HEK293 (cell line): ENCODE data around the gene NECTIN4.

Experiments
- CTCF ChIA-PET: fragments of 350-600 bp; formaldehyde crosslinking; extraction: SDS; loops from one replicate; lab custom pipeline; 2021; ENCODE audit warnings: antibody characterized with exemption; lab: Yijun Ruan, JAX
- POLR2A ChIA-PET: fragments of 300-600 bp; formaldehyde crosslinking; extraction: SDS; loops from one replicate; lab custom pipeline; 2020; ENCODE audit warnings: antibody characterized with exemption, inconsistent platforms; lab: Yijun Ruan, JAX
- H3K27ac ChIP-seq: fragments of 200-500 bp; sonication (Bioruptor generic); 2 replicates; pipeline ENCODE4 v1.5.1; 2014; ENCODE audit warnings: low read depth, low read length, control low read depth, inconsistent platforms; ENCODE audit errors: extremely low read depth
- H3K36me3 ChIP-seq, 2 experiments: fragments of 200-500 bp in 1 of 2; sonication (Bioruptor generic) in 1 of 2; 1 replicate in 1 of 2; 2 replicates in 1 of 2; pipeline ENCODE4 v1.5.1; 2014 to 2017; ENCODE audit warnings: inconsistent platforms in 2 of 2, low read length in 2 of 2; ENCODE audit not compliant: control insufficient read depth in 2 of 2, insufficient read depth in 1 of 2
- H3K4me1 ChIP-seq: fragments of 200-500 bp; sonication (Bioruptor generic); 2 replicates; pipeline ENCODE4 v1.5.1; 2014; ENCODE audit warnings: mild to moderate bottlenecking, low read length, inconsistent platforms; ENCODE audit not compliant: control insufficient read depth, insufficient read depth
- H3K4me3 ChIP-seq: 2 replicates; pipeline ENCODE4 v1.5.1; 2011; ENCODE audit warnings: low read depth, mild to moderate bottlenecking, control low read depth, low read length, moderate library complexity
- H3K9me3 ChIP-seq: fragments of 200-500 bp; sonication (Bioruptor generic); 2 replicates; pipeline ENCODE4 v1.5.1; 2014; ENCODE audit warnings: low read depth, low read length, inconsistent platforms; ENCODE audit not compliant: control insufficient read depth, insufficient read depth
- EGR2 ChIP-seq: fragments of 450-650 bp; formaldehyde crosslinking; IDR thresholded peaks from 2 replicates; pipeline ENCODE4 v1.5.1; 2016; ENCODE audit warnings: low read depth, missing biosample characterization, missing genetic modification characterization
- HOXC10 ChIP-seq: sonication (generic); formaldehyde crosslinking; IDR thresholded peaks from 2 replicates; pipeline ENCODE4 v1.8.1; 2023; ENCODE audit warnings: mild to moderate bottlenecking, missing genetic modification reagents
- KLF1 ChIP-seq: fragments of 450-650 bp; formaldehyde crosslinking; IDR thresholded peaks from 2 replicates; pipeline ENCODE4 v1.5.1; 2016; ENCODE audit warnings: missing biosample characterization, missing genetic modification characterization
- PRDM2 ChIP-seq: fragments of 450-650 bp; formaldehyde crosslinking; IDR thresholded peaks from 2 replicates; pipeline ENCODE4 v1.5.1; 2016; ENCODE audit warnings: missing biosample characterization, missing genetic modification characterization, borderline replicate concordance
- REPIN1 ChIP-seq: fragments of 450-650 bp; formaldehyde crosslinking; IDR thresholded peaks from 2 replicates; pipeline ENCODE4 v1.5.1; 2017; ENCODE audit warnings: missing biosample characterization, missing genetic modification characterization, low read depth
- SCRT2 ChIP-seq: fragments of 450-650 bp; formaldehyde crosslinking; IDR thresholded peaks from 2 replicates; pipeline ENCODE4 v1.5.1; 2016; ENCODE audit warnings: missing biosample characterization, missing genetic modification characterization
- ZBTB20 ChIP-seq: fragments of 450-650 bp; formaldehyde crosslinking; IDR thresholded peaks from 2 replicates; pipeline ENCODE4 v1.5.1; 2016; ENCODE audit warnings: missing biosample characterization, missing genetic modification characterization
- ZBTB48 ChIP-seq: fragments of 450-650 bp; formaldehyde crosslinking; IDR thresholded peaks from 2 replicates; pipeline ENCODE4 v1.5.1; 2016; ENCODE audit warnings: missing biosample characterization, missing genetic modification characterization
- ZFHX2 ChIP-seq: fragments of 450-650 bp; formaldehyde crosslinking; conservative IDR thresholded peaks from 2 replicates; pipeline ENCODE4 v1.5.1; 2016; ENCODE audit warnings: missing biosample characterization, missing genetic modification characterization
- ZIC2 ChIP-seq: fragments of 450-650 bp; formaldehyde crosslinking; IDR thresholded peaks from 2 replicates; pipeline ENCODE4 v1.5.1; 2016; ENCODE audit warnings: missing biosample characterization, missing genetic modification characterization
- ZNF140 ChIP-seq: fragments of 450-650 bp; formaldehyde crosslinking; IDR thresholded peaks from 2 replicates; pipeline ENCODE4 v1.5.1; 2016; ENCODE audit warnings: missing biosample characterization, missing genetic modification characterization
- ZNF37A ChIP-seq: fragments of 450-650 bp; IDR thresholded peaks from 2 replicates; pipeline ENCODE4 v1.5.1; 2018; ENCODE audit warnings: missing biosample characterization, missing genetic modification characterization
- ZNF394 ChIP-seq: fragments of 450-650 bp; formaldehyde crosslinking; IDR thresholded peaks from 2 replicates; pipeline ENCODE4 v1.5.1; 2016; ENCODE audit warnings: missing biosample characterization, missing genetic modification characterization, mild to moderate bottlenecking, moderate library complexity, borderline replicate concordance
- ZNF558 ChIP-seq: fragments of 450-650 bp; formaldehyde crosslinking; IDR thresholded peaks from 2 replicates; pipeline ENCODE4 v1.5.1; 2016; ENCODE audit warnings: missing biosample characterization, missing genetic modification characterization
- ZNF639 ChIP-seq: fragments of 450-650 bp; formaldehyde crosslinking; IDR thresholded peaks from 2 replicates; pipeline ENCODE4 v1.5.1; 2016; ENCODE audit warnings: missing biosample characterization, missing genetic modification characterization
- ZNF704 ChIP-seq: fragments of 450-650 bp; formaldehyde crosslinking; IDR thresholded peaks from 2 replicates; pipeline ENCODE4 v1.5.1; 2016; ENCODE audit warnings: missing biosample characterization, missing genetic modification characterization
- ZNF843 ChIP-seq: fragments of 450-650 bp; formaldehyde crosslinking; IDR thresholded peaks from 2 replicates; pipeline ENCODE4 v1.5.1; 2016; ENCODE audit warnings: missing biosample characterization, missing genetic modification characterization
- ZSCAN18 ChIP-seq: fragments of 450-650 bp; formaldehyde crosslinking; IDR thresholded peaks from 2 replicates; pipeline ENCODE4 v1.5.1; 2016; ENCODE audit warnings: missing biosample characterization, missing genetic modification characterization
- ZSCAN23 ChIP-seq: fragments of 450-650 bp; formaldehyde crosslinking; IDR thresholded peaks from 2 replicates; pipeline ENCODE4 v1.5.1; 2016; ENCODE audit warnings: missing biosample characterization, missing genetic modification characterization
- ZSCAN5A ChIP-seq: fragments of 450-650 bp; formaldehyde crosslinking; IDR thresholded peaks from 2 replicates; pipeline ENCODE4 v1.5.1; 2016; ENCODE audit warnings: missing biosample characterization, missing genetic modification characterization

Gene NECTIN4

GRCh38 chr1:161077426-161077825 lies 11.9 kb downstream of the NECTIN4 start (continued):
- no peak for TF ChIP-seq SCRT2 (tag by site-specific recombination)
- no peak for TF ChIP-seq ZNF37A (tag by site-specific recombination)
- no peak for TF ChIP-seq ZBTB48 (tag by site-specific recombination)
- no peak for TF ChIP-seq ZNF704 (tag by site-specific recombination)

- ChIA-PET CTCF (interaction anchor here (1.0 to 1.5 kb wide), 2 partner anchors 21 to 62 kb away, joined by 3 to 4 read pairs; no protein-coding TSS in a partner anchor), POLR2A (interaction anchor here (0.6 to 0.7 kb wide), 3 partner anchors 22 to 246 kb away, joined by 4 to 5 read pairs (median 5); partner anchors contain the start of gene KLHDC9)
- Histone ChIP-seq H3K9me3 (no peaks in the 10 kb centered on the region), H3K4me1 (no peaks in the 10 kb centered on the region), H3K36me3 (peaks cover 0 to 8% of the 10 kb centered on the region in 2 experiments; a peak in 1 of 3 replicates), H3K4me3 (no peak overlapping the region), H3K27ac (no peak overlapping the region)
- no peak for TF ChIP-seq ZSCAN23 (tag by site-specific recombination)
- TF ChIP-seq ZSCAN18 (tag by site-specific recombination): no peak
- TF ChIP-seq ZFHX2 (tag by site-specific recombination): no peak; the same call in 1 of the 2 replicates
- no peak for TF ChIP-seq ZNF140
- TF ChIP-seq SCRT2 (tag by site-specific recombination): no peak
- peak; percentile 23; the same call in 1 of the 2 replicates for TF ChIP-seq EGR2
- peak; percentile 82 for TF ChIP-seq KLF1
- TF ChIP-seq ZNF843 (tag by site-specific recombination): no peak
These were observed 12.9 kb downstream of the NECTIN4 start for GRCh38 chr1:161076410-161076809.

GRCh38 chr1:161074676-161075368 lies 14.5 kb downstream of the NECTIN4 start:
- ChIA-PET POLR2A (interaction anchor here (0.9 kb wide), 1 partner anchor 53 kb away, joined by 3 read pairs; no protein-coding TSS in a partner anchor), CTCF (interaction anchor here (0.7 to 6.1 kb wide), 2 partner anchors 22 to 48 kb away, joined by 3 to 56 read pairs; partner anchors contain the start of gene KLHDC9)
- Histone ChIP-seq H3K27ac (peak overlapping the region; percentile 33; the same call in 1 of the 2 replicates), H3K4me1 (no peaks in the 10 kb centered on the region), H3K4me3 (peak overlapping the region; percentile 39), H3K9me3 (no peaks in the 10 kb centered on the region), H3K36me3 (peaks cover 0 to 13% of the 10 kb centered on the region in 2 experiments; a peak in 1 of 3 replicates)
- peak; percentile 22; the same call in 1 of the 2 replicates for TF ChIP-seq ZNF394 (tag by site-specific recombination)
- no peak for TF ChIP-seq REPIN1 (tag by site-specific recombination)
- TF ChIP-seq PRDM2: peak; percentile 88; the same call in 1 of the 2 replicates
- 0 out of 2 replicates have a peak, but pooled peaks have one; percentile 34 for TF ChIP-seq ZNF639 (tag by site-specific recombination)
- TF ChIP-seq ZBTB20 (tag by site-specific recombination): peak; percentile 41; the same call in 1 of the 2 replicates
- no peak for TF ChIP-seq HOXC10 (CRISPR knock-in tag)
- peak; percentile 45 for TF ChIP-seq ZIC2 (tag by site-specific recombination)
- no peak for TF ChIP-seq ZNF558 (tag by site-specific recombination)
- TF ChIP-seq ZSCAN5A: no peak
